PC-9 (cell line): Measurements from ENCODE around the gene IQSEC1.

Experiments
- EZH2 ChIP-seq: fragments of 200-600 bp; sonication (generic); IDR thresholded peaks from 2 replicates; pipeline ENCODE4 v1.8.0; 2017; ENCODE audit warnings: antibody characterized with exemption, low read depth
- TF ChIP-seq, protein P1 (sequence below): fragments of 200-600 bp; sonication (generic); conservative IDR thresholded peaks from 2 replicates; pipeline ENCODE4 v1.6.1; 2017; ENCODE audit warnings: mixed run types, antibody characterized with exemption, mild to moderate bottlenecking, moderate library complexity

DNA sequence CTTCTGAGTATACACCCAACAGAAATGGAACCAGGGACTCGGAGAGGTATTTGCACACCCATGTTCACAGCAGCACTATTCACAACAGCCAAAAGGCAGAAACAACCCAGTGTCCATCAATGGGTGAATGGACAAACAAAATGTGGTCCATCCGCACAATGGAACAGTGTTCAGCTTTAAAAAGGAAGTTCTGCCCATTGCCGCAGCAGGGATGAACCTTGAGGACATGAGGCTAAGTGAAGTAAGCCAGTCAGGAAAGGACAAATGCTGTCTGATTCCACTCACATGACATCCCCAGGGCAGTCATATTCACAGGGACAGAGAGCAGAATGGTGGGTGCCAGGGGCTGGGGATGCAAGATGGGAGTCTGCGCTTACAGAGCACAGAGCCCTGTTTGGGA, 7.5 kb downstream of the IQSEC1 start:
- TF ChIP-seq, protein P1, sequence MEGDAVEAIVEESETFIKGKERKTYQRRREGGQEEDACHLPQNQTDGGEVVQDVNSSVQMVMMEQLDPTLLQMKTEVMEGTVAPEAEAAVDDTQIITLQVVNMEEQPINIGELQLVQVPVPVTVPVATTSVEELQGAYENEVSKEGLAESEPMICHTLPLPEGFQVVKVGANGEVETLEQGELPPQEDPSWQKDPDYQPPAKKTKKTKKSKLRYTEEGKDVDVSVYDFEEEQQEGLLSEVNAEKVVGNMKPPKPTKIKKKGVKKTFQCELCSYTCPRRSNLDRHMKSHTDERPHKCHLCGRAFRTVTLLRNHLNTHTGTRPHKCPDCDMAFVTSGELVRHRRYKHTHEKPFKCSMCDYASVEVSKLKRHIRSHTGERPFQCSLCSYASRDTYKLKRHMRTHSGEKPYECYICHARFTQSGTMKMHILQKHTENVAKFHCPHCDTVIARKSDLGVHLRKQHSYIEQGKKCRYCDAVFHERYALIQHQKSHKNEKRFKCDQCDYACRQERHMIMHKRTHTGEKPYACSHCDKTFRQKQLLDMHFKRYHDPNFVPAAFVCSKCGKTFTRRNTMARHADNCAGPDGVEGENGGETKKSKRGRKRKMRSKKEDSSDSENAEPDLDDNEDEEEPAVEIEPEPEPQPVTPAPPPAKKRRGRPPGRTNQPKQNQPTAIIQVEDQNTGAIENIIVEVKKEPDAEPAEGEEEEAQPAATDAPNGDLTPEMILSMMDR: no peak
- no peak for TF ChIP-seq EZH2
